Measurements from ENCODE around the gene ZNF814.
"Not testable (repeated sequence)": the region's sequence is repeated elsewhere in the genome, so short reads cannot be mapped to it uniquely, and the experiment has no call there.

GRCh38 chr19:57849162-57849665, 39.6 kb downstream of the ZNF814 start:
- TF ChIP-seq, protein P1, sequence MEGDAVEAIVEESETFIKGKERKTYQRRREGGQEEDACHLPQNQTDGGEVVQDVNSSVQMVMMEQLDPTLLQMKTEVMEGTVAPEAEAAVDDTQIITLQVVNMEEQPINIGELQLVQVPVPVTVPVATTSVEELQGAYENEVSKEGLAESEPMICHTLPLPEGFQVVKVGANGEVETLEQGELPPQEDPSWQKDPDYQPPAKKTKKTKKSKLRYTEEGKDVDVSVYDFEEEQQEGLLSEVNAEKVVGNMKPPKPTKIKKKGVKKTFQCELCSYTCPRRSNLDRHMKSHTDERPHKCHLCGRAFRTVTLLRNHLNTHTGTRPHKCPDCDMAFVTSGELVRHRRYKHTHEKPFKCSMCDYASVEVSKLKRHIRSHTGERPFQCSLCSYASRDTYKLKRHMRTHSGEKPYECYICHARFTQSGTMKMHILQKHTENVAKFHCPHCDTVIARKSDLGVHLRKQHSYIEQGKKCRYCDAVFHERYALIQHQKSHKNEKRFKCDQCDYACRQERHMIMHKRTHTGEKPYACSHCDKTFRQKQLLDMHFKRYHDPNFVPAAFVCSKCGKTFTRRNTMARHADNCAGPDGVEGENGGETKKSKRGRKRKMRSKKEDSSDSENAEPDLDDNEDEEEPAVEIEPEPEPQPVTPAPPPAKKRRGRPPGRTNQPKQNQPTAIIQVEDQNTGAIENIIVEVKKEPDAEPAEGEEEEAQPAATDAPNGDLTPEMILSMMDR (IDR thresholded peaks at IDR 0.05) = not testable (repeated sequence)
- not testable (repeated sequence) for TF ChIP-seq EZH2 (IDR thresholded peaks at IDR 0.05)

Data from neural progenitor cell (in vitro differentiated cells).